Body of pancreas (tissue), 4 donors: Measurements from ENCODE around the gene ASIC2.

ENCODE experiments used
- CTCF ChIP-seq, 7 experiments: fragments of 450-650 bp in 4 of 7; fragments of 200-600 bp in 3 of 7; sonication (generic) in 3 of 7; IDR thresholded peaks; one replicate each; pipeline ENCODE4 v1.5.1; 2016 to 2019; ENCODE audit warnings: antibody characterized with exemption in 7 of 7
- POLR2A ChIP-seq, 3 donors: fragments of 450-650 bp; IDR thresholded peaks; one replicate each; pipeline ENCODE4 v1.6.1; 2016; ENCODE audit warnings: antibody characterized with exemption in 3 of 3, mild to moderate bottlenecking in 2 of 3

DNA sequence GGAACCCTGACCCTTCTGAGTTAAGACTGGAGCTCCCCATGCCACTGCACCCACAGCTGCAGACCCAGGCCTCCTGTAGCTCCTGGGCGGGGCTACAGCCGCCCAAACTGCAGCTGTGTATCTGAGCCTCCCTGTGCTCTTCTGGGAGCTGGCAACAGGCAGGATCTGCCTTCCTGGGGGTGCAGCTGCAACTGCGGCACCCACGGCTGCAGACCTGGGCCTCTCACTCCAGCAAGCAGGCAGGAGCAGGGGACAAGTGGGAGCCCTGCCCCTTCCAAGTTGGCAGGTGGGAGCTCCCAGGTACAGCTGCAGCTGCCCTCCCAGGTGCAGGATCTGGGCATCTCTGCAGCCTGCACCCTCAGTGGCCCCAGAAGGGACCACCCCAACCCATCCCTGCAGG lies 259.9 kb downstream of the ASIC2 start:
- TF ChIP-seq CTCF (IDR thresholded peaks at IDR 0.05): no peak
- TF ChIP-seq POLR2A (IDR thresholded peaks at IDR 0.05): no peak
